H9 (cell line): ENCODE results near the gene ADAT3. TPM values are rescaled to one million over a fixed set of nuclear protein-coding genes. Genes with fewer than 3 reads are reported as not detected.

Experiments
- DNase-seq: peaks from one replicate; pipeline ENCODE4 v3.0.0-alpha.2; 2017
- H2AFZ ChIP-seq: one replicate; pipeline ENCODE4 v1.6.1; 2013; ENCODE audit warnings: mild to moderate bottlenecking, low read length, control low read depth, moderate library complexity
- H2AK5ac ChIP-seq: 2 replicates; pipeline ENCODE4 v1.6.1; 2013; ENCODE audit warnings: low read length, control low read depth, mixed read lengths; ENCODE audit not compliant: insufficient read length
- H2BK120ac ChIP-seq: one replicate; pipeline ENCODE4 v1.6.1; 2013; ENCODE audit warnings: low read depth, mild to moderate bottlenecking, low read length, control low read depth, inconsistent platforms; ENCODE audit not compliant: poor library complexity, severe bottlenecking
- H2BK12ac ChIP-seq: 2 replicates; pipeline ENCODE4 v1.6.1; 2013; ENCODE audit warnings: low read length, control low read depth, mixed read lengths, low read depth; ENCODE audit not compliant: insufficient read length
- H2BK15ac ChIP-seq: 2 replicates; pipeline ENCODE4 v1.6.1; 2013; ENCODE audit warnings: low read depth, low read length, control low read depth
- H2BK20ac ChIP-seq: one replicate; pipeline ENCODE4 v1.6.1; 2013; ENCODE audit warnings: low read depth, mild to moderate bottlenecking, low read length, control low read depth, inconsistent platforms; ENCODE audit not compliant: poor library complexity, severe bottlenecking
- H2BK5ac ChIP-seq: 2 replicates; pipeline ENCODE4 v1.6.1; 2013; ENCODE audit warnings: low read length, control low read depth, mixed read lengths; ENCODE audit not compliant: insufficient read length
- H3K14ac ChIP-seq: 2 replicates; pipeline ENCODE4 v1.6.1; 2013; ENCODE audit warnings: low read length, control low read depth; ENCODE audit not compliant: insufficient read depth
- H3K18ac ChIP-seq: 2 replicates; pipeline ENCODE4 v1.6.1; 2013; ENCODE audit warnings: low read depth, mild to moderate bottlenecking, mixed read lengths, low read length, control low read depth; ENCODE audit not compliant: insufficient read length
- H3K23ac ChIP-seq: 2 replicates; pipeline ENCODE4 v1.6.1; 2013; ENCODE audit warnings: low read length, control low read depth, mixed read lengths, low read depth; ENCODE audit not compliant: insufficient read length
- H3K23me2 ChIP-seq: 2 replicates; pipeline ENCODE4 v1.6.1; 2013; ENCODE audit warnings: low read depth, mild to moderate bottlenecking, mixed read lengths, low read length, control low read depth; ENCODE audit not compliant: insufficient read length, poor library complexity, severe bottlenecking
- H3K27ac ChIP-seq: 2 replicates; pipeline ENCODE4 v1.5.1; 2013; ENCODE audit warnings: low read length, control low read depth, mixed read lengths, low read depth; ENCODE audit not compliant: insufficient read length
- H3K27me3 ChIP-seq: 2 replicates; pipeline ENCODE4 v1.6.1; 2013; ENCODE audit warnings: low read length, control low read depth, inconsistent platforms; ENCODE audit not compliant: insufficient read depth
- H3K4ac ChIP-seq: 2 replicates; pipeline ENCODE4 v1.6.1; 2013; ENCODE audit warnings: low read depth, mild to moderate bottlenecking, control low read depth, inconsistent platforms, low read length, moderate library complexity
- H3K4me1 ChIP-seq: 2 replicates; pipeline ENCODE4 v1.6.1; 2013; ENCODE audit warnings: low read length, control low read depth, inconsistent platforms; ENCODE audit not compliant: insufficient read depth
- H3K4me2 ChIP-seq: 2 replicates; pipeline ENCODE4 v1.6.1; 2013; ENCODE audit warnings: low read length, control low read depth, mixed read lengths; ENCODE audit not compliant: insufficient read length, insufficient read depth
- H3K56ac ChIP-seq: 2 replicates; pipeline ENCODE4 v1.6.1; 2013; ENCODE audit warnings: low read depth, mild to moderate bottlenecking, mixed read lengths, low read length, control low read depth; ENCODE audit not compliant: insufficient read length
- H3K79me1 ChIP-seq: 2 replicates; pipeline ENCODE4 v1.6.1; 2013; ENCODE audit warnings: low read depth, mild to moderate bottlenecking, moderate library complexity, low read length, control low read depth, inconsistent platforms; ENCODE audit not compliant: insufficient read depth, poor library complexity, severe bottlenecking
- H3K79me2 ChIP-seq: 2 replicates; pipeline ENCODE4 v1.6.1; 2013; ENCODE audit warnings: low read length, control low read depth, inconsistent platforms; ENCODE audit not compliant: insufficient read depth
- H3K9ac ChIP-seq: 2 replicates; pipeline ENCODE4 v1.6.1; 2013; ENCODE audit warnings: low read length, control low read depth, mixed read lengths; ENCODE audit not compliant: insufficient read length; ENCODE audit errors: extremely low read depth
- H3K9me3 ChIP-seq: one replicate; pipeline ENCODE4 v1.6.1; 2013; ENCODE audit warnings: low read depth, low read length, inconsistent platforms; ENCODE audit not compliant: control insufficient read depth
- H3T11ph ChIP-seq: one replicate; pipeline ENCODE4 v1.6.1; 2013; ENCODE audit warnings: mild to moderate bottlenecking, low read length, control low read depth, inconsistent platforms
- H4K20me1 ChIP-seq: one replicate; pipeline ENCODE4 v1.6.1; 2013; ENCODE audit not compliant: control insufficient read depth, insufficient read length, insufficient read depth
- H4K5ac ChIP-seq: 2 replicates; pipeline ENCODE4 v1.6.1; 2013; ENCODE audit warnings: low read depth, mild to moderate bottlenecking, mixed read lengths, low read length, control low read depth; ENCODE audit not compliant: insufficient read length
- H4K8ac ChIP-seq: replicated peaks from 2 replicates; pipeline ENCODE4 v1.6.1; 2013; ENCODE audit warnings: low read length, control low read depth, mixed read lengths, low read depth; ENCODE audit not compliant: insufficient read length
- H4K91ac ChIP-seq: 2 replicates; pipeline ENCODE4 v1.6.1; 2013; ENCODE audit warnings: low read depth, mild to moderate bottlenecking, moderate library complexity, mixed read lengths, low read length, control low read depth; ENCODE audit not compliant: insufficient read length
- H3K27ac Mint-ChIP-seq, 3 experiments: 2 replicates in 2 of 3; 3 replicates in 1 of 3; pipeline ENCODE4 v1.8.0; 2020 to 2021; ENCODE audit warnings: mixed read lengths in 3 of 3, mild to moderate bottlenecking in 1 of 3, moderate library complexity in 1 of 3
- H3K27me3 Mint-ChIP-seq: 2 replicates; pipeline ENCODE4 v1.8.0; 2021; ENCODE audit warnings: low read depth, mild to moderate bottlenecking, moderate library complexity, mixed read lengths
- H3K36me3 Mint-ChIP-seq, 3 experiments: 2 replicates in 2 of 3; 3 replicates in 1 of 3; pipeline ENCODE4 v1.8.0; 2020 to 2021; ENCODE audit warnings: low read depth in 3 of 3, mixed read lengths in 3 of 3; ENCODE audit not compliant: insufficient read depth in 1 of 3
- H3K4me1 Mint-ChIP-seq, 2 experiments: 2 replicates each; pipeline ENCODE4 v1.8.0; 2020; ENCODE audit warnings: mixed read lengths in 2 of 2
- H3K4me3 Mint-ChIP-seq, 2 experiments: 2 replicates in 1 of 2; 3 replicates in 1 of 2; pipeline ENCODE4 v1.8.0; 2020 to 2021; ENCODE audit warnings: mild to moderate bottlenecking in 2 of 2, mixed read lengths in 2 of 2, moderate library complexity in 1 of 2
- H3K9me3 Mint-ChIP-seq, 2 experiments: 2 replicates in 1 of 2; 3 replicates in 1 of 2; pipeline ENCODE4 v1.8.0; 2020; ENCODE audit warnings: mild to moderate bottlenecking in 2 of 2, mixed read lengths in 2 of 2, moderate library complexity in 1 of 2
- CTCF ChIP-seq: fragments of 200-600 bp; sonication (generic); conservative IDR thresholded peaks from 3 replicates; pipeline ENCODE4 v1.8.0; 2021; ENCODE audit warnings: antibody characterized with exemption, mild to moderate bottlenecking
- WGBS: extraction: QIAGEN DNeasy Blood & Tissue Kit; methylation state at CpG from one replicate; pipeline ENCODE4 v1.1.7; 2013; ENCODE audit warnings: missing lambda C conversion rate, low lambda C conversion rate, mixed read lengths; ENCODE audit not compliant: insufficient read length; ENCODE audit errors: extremely low coverage; 5-methylcytosine and 5-hydroxymethylcytosine counted together
- total RNA-seq: library from RNA; stranded (reverse); gene quantifications from 2 replicates; pipeline ENCODE4 v1.2.1, GENCODE V29; 2021

The ADAT3 gene
- total RNA-seq, 1 experiment from 2014 or later = 12.2 TPM

DNA sequence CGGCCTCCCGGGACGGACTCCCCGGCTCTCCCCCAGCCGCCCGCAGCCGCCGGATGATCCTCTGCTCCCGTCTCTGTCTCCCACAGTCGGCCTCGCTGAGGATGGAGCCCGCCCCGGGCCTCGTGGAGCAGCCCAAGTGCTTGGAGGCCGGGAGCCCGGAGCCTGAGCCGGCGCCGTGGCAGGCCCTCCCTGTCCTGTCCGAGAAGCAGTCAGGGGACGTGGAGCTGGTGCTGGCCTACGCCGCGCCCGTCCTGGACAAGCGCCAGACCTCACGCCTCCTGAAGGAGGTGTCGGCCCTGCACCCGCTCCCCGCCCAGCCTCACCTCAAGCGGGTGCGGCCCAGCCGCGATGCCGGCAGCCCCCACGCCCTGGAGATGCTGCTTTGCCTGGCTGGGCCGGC lies 6.8 kb downstream of the ADAT3 start:
- Mint-ChIP-seq H3K27me3 (no peaks in the 10 kb centered on the region), H3K27ac (no peak overlapping the region), H3K4me3 (no peak overlapping the region), H3K36me3 (peaks cover 8 to 19% (median 17%) of the 10 kb centered on the region in 3 experiments), H3K4me1 (no peaks in the 10 kb centered on the region), H3K9me3 (no peaks in the 10 kb centered on the region)
- H3K56ac ChIP-seq = no peak overlapping the region
- H3K23ac ChIP-seq = no peak overlapping the region
- no peak overlapping the region for H2BK120ac ChIP-seq
- WGBS = no CpG with 5 or more reads among the region's 37 CpGs
- H2BK12ac ChIP-seq = no peak overlapping the region
- no peaks in the 10 kb centered on the region for H4K20me1 ChIP-seq
- no peak overlapping the region for H3K18ac ChIP-seq
- H3K79me2 ChIP-seq = peaks cover 14% of the 10 kb centered on the region; the same call in 1 of the 2 replicates
- H2BK20ac ChIP-seq = no peak overlapping the region
- no peak overlapping the region for H3K9ac ChIP-seq
- H3K14ac ChIP-seq = no peak overlapping the region; the same call in 1 of the 2 replicates
- no peak overlapping the region for H3K4me2 ChIP-seq
- no peak overlapping the region for H4K5ac ChIP-seq
- no peak for TF ChIP-seq CTCF
- H3K4ac ChIP-seq = no peak overlapping the region
- no peak for DNase-seq
- no peak overlapping the region for H4K8ac ChIP-seq
- H2BK15ac ChIP-seq = no peak overlapping the region
- no peaks in the 10 kb centered on the region for H3K4me1 ChIP-seq
- no peak overlapping the region for H3T11ph ChIP-seq
- H3K27ac ChIP-seq = no peak overlapping the region
- no peaks in the 10 kb centered on the region for H3K23me2 ChIP-seq
- no peak overlapping the region for H2BK5ac ChIP-seq
- H3K9me3 ChIP-seq = no peaks in the 10 kb centered on the region
- H2AFZ ChIP-seq = no peak overlapping the region
- H3K79me1 ChIP-seq = peaks cover 4% of the 10 kb centered on the region
- H2AK5ac ChIP-seq = no peak overlapping the region
- no peaks in the 10 kb centered on the region for H3K27me3 ChIP-seq
- H4K91ac ChIP-seq = no peak overlapping the region
